ENCODE measurements around the gene CXCR3.
"Not testable (repeated sequence)": the region's sequence is repeated elsewhere in the genome, so short reads cannot be mapped to it uniquely, and the experiment has no call there.

Gene CXCR3

GRCh38 chrX:71618303-71618721, at the start of gene CXCR3:
TSS of gene CXCR3 (minus strand) at chrX:71618511. CDS start at chrX:71618449, 62 bp downstream.
- in situ Hi-C loops (cut with MboI; ENCODE audit: low pct_unique_long_range_greater_than_20kb, low sequenced_read_pairs, unreplicated experiment): no loop called here
- no peak for TF ChIP-seq CTCF (IDR thresholded peaks at IDR 0.05; ENCODE audit: extremely low read depth, insufficient read depth, missing control alignments)
- DNase-seq (ENCODE audit: low spot score): peak; percentile 50

GRCh38 chrX:71667328-71668247, 49.3 kb upstream of the CXCR3 start, which contains the start of gene LOC101059915:
TSS of gene LOC101059915 (plus strand) at chrX:71667546.
- in situ Hi-C loops (cut with MboI; ENCODE audit: low pct_unique_long_range_greater_than_20kb, low sequenced_read_pairs, unreplicated experiment): no loop called here
- TF ChIP-seq CTCF (IDR thresholded peaks at IDR 0.05; ENCODE audit: extremely low read depth, insufficient read depth, missing control alignments): no peak
- DNase-seq (ENCODE audit: low spot score): no peak

- in situ Hi-C loops (cut with MboI; ENCODE audit: low pct_unique_long_range_greater_than_20kb, low sequenced_read_pairs, unreplicated experiment): no loop called here
- DNase-seq (ENCODE audit: low spot score): no peak
- TF ChIP-seq CTCF (IDR thresholded peaks at IDR 0.05; ENCODE audit: extremely low read depth, insufficient read depth, missing control alignments): no peak
Observed at GRCh38 chrX:71666240-71667223, 48.2 kb upstream of the CXCR3 start.

GRCh38 chrX:71665747-71666146, 47.4 kb upstream of the CXCR3 start:
- in situ Hi-C loops (cut with MboI; ENCODE audit: low pct_unique_long_range_greater_than_20kb, low sequenced_read_pairs, unreplicated experiment): no loop called here
- no peak for TF ChIP-seq CTCF (IDR thresholded peaks at IDR 0.05; ENCODE audit: extremely low read depth, insufficient read depth, missing control alignments)
- DNase-seq (ENCODE audit: low spot score): no peak

- TF ChIP-seq CTCF (IDR thresholded peaks at IDR 0.05; ENCODE audit: extremely low read depth, insufficient read depth, missing control alignments): no peak
- no peak for DNase-seq (ENCODE audit: low spot score)
- in situ Hi-C loops (cut with MboI; ENCODE audit: low pct_unique_long_range_greater_than_20kb, low sequenced_read_pairs, unreplicated experiment): no loop called here
Observed at GRCh38 chrX:71664889-71665491, 46.7 kb upstream of the CXCR3 start.

- DNase-seq (ENCODE audit: low spot score); in situ Hi-C loops (cut with MboI; ENCODE audit: low pct_unique_long_range_greater_than_20kb, low sequenced_read_pairs, unreplicated experiment): not testable (repeated sequence)
- peak; percentile 33 for TF ChIP-seq CTCF (IDR thresholded peaks at IDR 0.05; ENCODE audit: extremely low read depth, insufficient read depth, missing control alignments)
Observed at GRCh38 chrX:71664202-71664601, 45.9 kb upstream of the CXCR3 start.

- in situ Hi-C loops (cut with MboI; ENCODE audit: low pct_unique_long_range_greater_than_20kb, low sequenced_read_pairs, unreplicated experiment); DNase-seq (ENCODE audit: low spot score): not testable (repeated sequence)
Observed at GRCh38 chrX:71663238-71663637, 44.9 kb upstream of the CXCR3 start.

GRCh38 chrX:71662654-71663053, 44.3 kb upstream of the CXCR3 start:
- DNase-seq (ENCODE audit: low spot score); in situ Hi-C loops (cut with MboI; ENCODE audit: low pct_unique_long_range_greater_than_20kb, low sequenced_read_pairs, unreplicated experiment): not testable (repeated sequence)
